HG03571 (cell line): ENCODE results near the gene KRT76.
"Not testable (repeated sequence)": the region's sequence is repeated elsewhere in the genome, so short reads cannot be mapped to it uniquely, and the experiment has no call there.

Experiments
- ATAC-seq: cut with Tn5 transposase; IDR thresholded peaks from one replicate; pipeline ENCODE4 v1.9.1; 2021; ENCODE audit not compliant: unreplicated experiment

Gene KRT76

GRCh38 chr12:52761218-52761617 lies 15.9 kb downstream of the KRT76 start:
- not testable (repeated sequence) for ATAC-seq

GRCh38 chr12:52760623-52761022 lies 16.5 kb downstream of the KRT76 start:
- ATAC-seq, result no peak

- ATAC-seq, result no peak
Observed at GRCh38 chr12:52759695-52760094, 17.4 kb downstream of the KRT76 start.

- no peak for ATAC-seq
Observed at GRCh38 chr12:52759218-52759617, 17.9 kb downstream of the KRT76 start.

- ATAC-seq, result no peak
Observed at GRCh38 chr12:52757449-52758176, 19.5 kb downstream of the KRT76 start.

GRCh38 chr12:52756281-52756960 lies 20.7 kb downstream of the KRT76 start:
- ATAC-seq, result no peak

- no peak for ATAC-seq
Observed at GRCh38 chr12:52755533-52755932, 21.6 kb downstream of the KRT76 start.

GRCh38 chr12:52754135-52754534 lies 23.0 kb downstream of the KRT76 start:
- ATAC-seq, result no peak

- ATAC-seq, result no peak
Observed at GRCh38 chr12:52753283-52753682, 23.9 kb downstream of the KRT76 start.

- ATAC-seq, result no peak
Observed at GRCh38 chr12:52752516-52752915, 24.6 kb downstream of the KRT76 start.

- ATAC-seq, result no peak
Observed at GRCh38 chr12:52751795-52752194, 25.4 kb downstream of the KRT76 start.

- not testable (repeated sequence) for ATAC-seq
Observed at GRCh38 chr12:52750532-52750931, 26.6 kb downstream of the KRT76 start.

- ATAC-seq, result no peak
Observed at GRCh38 chr12:52749827-52750226, 27.3 kb downstream of the KRT76 start.

GRCh38 chr12:52748578-52748977 lies 28.6 kb downstream of the KRT76 start:
- no peak for ATAC-seq

- ATAC-seq, result no peak
Observed at GRCh38 chr12:52745554-52745953, 31.6 kb downstream of the KRT76 start.

- no peak for ATAC-seq
Observed at GRCh38 chr12:52744493-52745156, 32.5 kb downstream of the KRT76 start.

GRCh38 chr12:52742822-52743457 lies 34.2 kb downstream of the KRT76 start:
- ATAC-seq, result no peak

- no peak for ATAC-seq
Observed at GRCh38 chr12:52742196-52742580, 35.0 kb downstream of the KRT76 start.

- no peak for ATAC-seq
Observed at GRCh38 chr12:52741375-52742195, 35.6 kb downstream of the KRT76 start.

GRCh38 chr12:52740584-52740983 lies 36.6 kb downstream of the KRT76 start:
- no peak for ATAC-seq

GRCh38 chr12:52739963-52740362 lies 37.2 kb downstream of the KRT76 start:
- ATAC-seq, result no peak
